ENCODE results near the gene FALEC.

Gene FALEC

DNA sequence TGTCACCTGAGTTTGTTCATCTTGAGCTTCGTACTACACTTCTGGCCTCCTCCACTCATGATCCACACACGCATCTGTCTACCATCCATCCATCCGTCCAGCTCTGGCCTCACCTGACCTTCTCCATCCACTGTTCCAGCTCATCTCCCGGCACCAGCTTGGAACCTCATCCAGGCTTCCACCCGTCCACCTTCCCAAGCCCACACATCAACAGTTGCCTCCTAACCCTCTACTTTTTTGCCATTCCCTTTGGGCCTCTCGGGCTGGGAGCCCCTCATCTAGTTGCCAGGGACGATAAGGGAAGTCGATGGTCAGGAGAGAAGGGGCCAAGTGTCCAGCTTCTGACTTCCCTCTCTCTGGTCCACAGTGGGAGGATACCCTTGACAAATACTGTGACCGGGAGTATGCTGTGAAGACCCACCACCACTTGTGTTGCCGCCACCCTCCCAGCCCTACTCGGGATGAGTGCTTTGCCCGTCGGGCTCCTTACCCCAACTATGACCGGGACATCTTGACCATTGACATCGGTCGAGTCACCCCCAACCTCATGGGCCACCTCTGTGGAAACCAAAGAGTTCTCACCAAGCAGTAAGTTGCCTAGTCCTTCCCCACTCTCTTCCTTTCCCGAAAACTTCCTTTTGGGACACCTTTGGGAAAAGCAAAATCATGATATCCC, 3.4 kb upstream of the FALEC start:
- H3K27me3 ChIP-seq (ENCODE audit: insufficient read depth, low read depth, severe bottlenecking) = no peaks in the 10 kb centered on the region
- H3K36me3 ChIP-seq = peaks cover 9% of the 10 kb centered on the region
- no peak overlapping the region for H3K27ac ChIP-seq
- no peak for DNase-seq
- H3K4me3 ChIP-seq (ENCODE audit: low read depth, low read length) = no peak overlapping the region
- H3K9me3 ChIP-seq (ENCODE audit: severe bottlenecking) = no peaks in the 10 kb centered on the region
- TF ChIP-seq, protein P1, sequence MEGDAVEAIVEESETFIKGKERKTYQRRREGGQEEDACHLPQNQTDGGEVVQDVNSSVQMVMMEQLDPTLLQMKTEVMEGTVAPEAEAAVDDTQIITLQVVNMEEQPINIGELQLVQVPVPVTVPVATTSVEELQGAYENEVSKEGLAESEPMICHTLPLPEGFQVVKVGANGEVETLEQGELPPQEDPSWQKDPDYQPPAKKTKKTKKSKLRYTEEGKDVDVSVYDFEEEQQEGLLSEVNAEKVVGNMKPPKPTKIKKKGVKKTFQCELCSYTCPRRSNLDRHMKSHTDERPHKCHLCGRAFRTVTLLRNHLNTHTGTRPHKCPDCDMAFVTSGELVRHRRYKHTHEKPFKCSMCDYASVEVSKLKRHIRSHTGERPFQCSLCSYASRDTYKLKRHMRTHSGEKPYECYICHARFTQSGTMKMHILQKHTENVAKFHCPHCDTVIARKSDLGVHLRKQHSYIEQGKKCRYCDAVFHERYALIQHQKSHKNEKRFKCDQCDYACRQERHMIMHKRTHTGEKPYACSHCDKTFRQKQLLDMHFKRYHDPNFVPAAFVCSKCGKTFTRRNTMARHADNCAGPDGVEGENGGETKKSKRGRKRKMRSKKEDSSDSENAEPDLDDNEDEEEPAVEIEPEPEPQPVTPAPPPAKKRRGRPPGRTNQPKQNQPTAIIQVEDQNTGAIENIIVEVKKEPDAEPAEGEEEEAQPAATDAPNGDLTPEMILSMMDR (IDR thresholded peaks at IDR 0.05; ENCODE audit: low read depth, low read length) = no peak

DNA sequence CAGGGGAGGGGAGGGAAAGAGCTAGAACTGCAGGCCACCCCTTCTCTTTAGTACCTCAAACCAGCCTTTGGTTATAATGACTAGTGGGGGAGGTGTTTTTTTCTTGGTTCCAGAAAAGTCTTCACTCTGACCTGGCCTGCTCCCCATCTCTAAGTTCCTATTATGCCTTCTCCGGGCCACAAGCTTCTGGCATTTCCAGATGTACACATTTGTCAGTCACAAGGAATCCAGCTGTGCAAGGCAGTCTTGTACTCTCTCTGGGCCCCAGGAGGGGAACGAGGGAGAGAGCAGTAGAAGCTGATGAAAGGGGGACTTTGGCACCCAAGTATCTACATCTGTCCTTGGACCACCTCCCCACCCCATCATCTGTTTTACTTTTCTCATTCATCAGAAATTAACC, 2.7 kb upstream of the FALEC start:
- DNase-seq = no peak
- Histone ChIP-seq H3K27ac (no peak overlapping the region), H3K36me3 (peaks cover 4% of the 10 kb centered on the region; the same call in 1 of the 2 replicates)

DNA sequence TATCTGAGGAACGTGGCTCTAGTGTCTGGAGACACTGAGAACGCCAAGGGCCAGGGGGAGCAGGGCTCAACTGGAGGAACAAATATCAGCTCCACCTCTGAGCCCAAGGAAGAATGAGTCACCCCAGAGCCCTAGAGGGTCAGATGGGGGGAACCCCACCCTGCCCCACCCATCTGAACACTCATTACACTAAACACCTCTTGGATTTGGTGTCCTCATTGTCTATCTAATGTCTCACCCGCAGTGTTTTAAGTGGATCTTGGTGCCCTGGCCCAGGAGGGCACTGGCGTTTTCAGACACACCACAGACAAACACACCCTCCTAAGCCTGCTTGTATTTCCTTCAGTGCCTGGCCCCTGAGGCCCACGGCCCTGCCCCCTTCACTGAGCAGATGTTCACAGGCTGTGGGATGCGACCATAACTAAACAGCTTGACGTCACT, 2.2 kb upstream of the FALEC start:
- no peak overlapping the region for H3K4me3 ChIP-seq (ENCODE audit: low read depth, low read length)
- no peaks in the 10 kb centered on the region for H3K9me3 ChIP-seq (ENCODE audit: severe bottlenecking)
- no peaks in the 10 kb centered on the region for H3K27me3 ChIP-seq (ENCODE audit: insufficient read depth, low read depth, severe bottlenecking)
- TF ChIP-seq, protein P1 (IDR thresholded peaks at IDR 0.05; ENCODE audit: low read depth, low read length) = no peak
- H3K36me3 ChIP-seq = no peaks in the 10 kb centered on the region
- DNase-seq = peak; percentile 58
- H3K27ac ChIP-seq = no peak overlapping the region

More for the DNA sequence above, 2.7 kb upstream of the FALEC start:
- TF ChIP-seq, protein P1 (IDR thresholded peaks at IDR 0.05; ENCODE audit: low read depth, low read length) = no peak
- Histone ChIP-seq H3K9me3 (ENCODE audit: severe bottlenecking) (no peaks in the 10 kb centered on the region), H3K4me3 (ENCODE audit: low read depth, low read length) (no peak overlapping the region), H3K27me3 (ENCODE audit: insufficient read depth, low read depth, severe bottlenecking) (no peaks in the 10 kb centered on the region)

DNA sequence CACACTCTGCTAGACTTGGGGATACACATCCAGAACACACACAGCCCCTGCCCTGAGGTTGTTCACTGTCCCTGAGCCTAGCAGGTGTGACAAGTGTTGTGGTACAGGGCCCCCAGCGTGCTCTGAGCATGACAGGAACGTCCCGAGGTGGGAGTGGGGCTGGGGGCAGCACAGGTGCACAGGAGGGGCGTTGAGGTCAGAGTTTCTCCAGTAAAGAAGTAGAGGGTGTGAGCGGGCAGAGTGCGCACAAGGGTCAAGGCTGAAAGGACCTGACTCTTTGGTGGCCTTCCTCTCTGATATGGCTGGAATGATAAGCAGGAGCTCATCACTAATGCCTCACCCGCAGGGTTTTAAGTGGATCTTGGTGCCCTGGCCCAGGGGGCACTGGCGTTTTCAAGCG, 1.3 kb upstream of the FALEC start:
- TF ChIP-seq, protein P1 (IDR thresholded peaks at IDR 0.05; ENCODE audit: low read depth, low read length) = no peak
- no peak overlapping the region; the same call in 1 of the 2 replicates for H3K27ac ChIP-seq
- H3K4me3 ChIP-seq (ENCODE audit: low read depth, low read length) = no peak overlapping the region
- H3K9me3 ChIP-seq (ENCODE audit: severe bottlenecking) = no peaks in the 10 kb centered on the region
- H3K27me3 ChIP-seq (ENCODE audit: insufficient read depth, low read depth, severe bottlenecking) = no peaks in the 10 kb centered on the region
- DNase-seq = no peak
- no peaks in the 10 kb centered on the region for H3K36me3 ChIP-seq

DNA sequence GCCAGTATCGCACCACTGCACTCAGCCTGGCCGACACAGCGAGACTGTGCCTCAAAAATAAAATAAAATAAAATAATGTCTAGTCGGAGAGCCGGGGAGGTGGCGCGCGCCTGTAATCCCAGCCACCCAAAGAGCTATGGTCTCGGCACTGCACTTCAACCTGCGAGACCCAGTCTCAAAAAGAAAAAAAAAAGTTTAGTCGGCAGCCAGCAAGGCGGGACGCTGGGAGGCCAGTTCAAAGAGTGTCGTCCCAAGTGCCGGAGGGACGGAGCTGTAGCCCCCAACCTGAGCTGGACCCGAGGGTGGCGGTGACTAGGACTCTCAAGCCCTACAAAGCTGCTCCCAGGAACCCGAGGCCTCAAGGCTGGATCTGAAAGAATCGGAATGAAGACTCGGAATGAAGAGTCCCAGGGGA, 632 bp upstream of the FALEC start:
- H3K9me3 ChIP-seq (ENCODE audit: severe bottlenecking) = no peaks in the 10 kb centered on the region
- peak overlapping the region; percentile 56 for H3K4me3 ChIP-seq (ENCODE audit: low read depth, low read length)
- TF ChIP-seq, protein P1 (IDR thresholded peaks at IDR 0.05; ENCODE audit: low read depth, low read length) = no peak
- no peaks in the 10 kb centered on the region for H3K27me3 ChIP-seq (ENCODE audit: insufficient read depth, low read depth, severe bottlenecking)
- no peak for DNase-seq
- H3K36me3 ChIP-seq = no peaks in the 10 kb centered on the region
- H3K27ac ChIP-seq = peak overlapping the region; percentile 72
